Stimulated activated naive CD8-positive, alpha-beta T cell treated with anti-CD3 and anti-CD28 coated beads, Interleukin-15, Interleukin-2, amounts not matched to agents 100 ng/mL and 50 ng/mL, for 24 hours (primary cell): ENCODE results near the gene GINS2.

Source experiments
- H3K27ac Mint-ChIP-seq: one replicate; pipeline ENCODE4 v1.8.0; 2021; ENCODE audit warnings: mild to moderate bottlenecking, mixed read lengths
- H3K27me3 Mint-ChIP-seq: one replicate; pipeline ENCODE4 v1.8.0; 2021; ENCODE audit warnings: mixed read lengths
- H3K36me3 Mint-ChIP-seq: one replicate; pipeline ENCODE4 v1.8.0; 2021; ENCODE audit warnings: low read depth, mixed read lengths
- H3K4me1 Mint-ChIP-seq: one replicate; pipeline ENCODE4 v1.8.0; 2021; ENCODE audit warnings: low read depth, mixed read lengths
- H3K4me3 Mint-ChIP-seq: one replicate; pipeline ENCODE4 v1.8.0; 2021; ENCODE audit warnings: mild to moderate bottlenecking, mixed read lengths
- H3K9me3 Mint-ChIP-seq: one replicate; pipeline ENCODE4 v1.8.0; 2021; ENCODE audit warnings: mixed read lengths

The GINS2 gene

GRCh38 chr16:85720302-85720637 is 31.5 kb upstream of the GINS2 start:
- Mint-ChIP-seq H3K36me3 (peaks cover 4% of the 10 kb centered on the region), H3K4me3 (no peak overlapping the region), H3K27me3 (peaks cover 8% of the 10 kb centered on the region), H3K4me1 (peaks cover 13% of the 10 kb centered on the region), H3K27ac (no peak overlapping the region), H3K9me3 (no peaks in the 10 kb centered on the region)

GRCh38 chr16:85719605-85720301 is 31.0 kb upstream of the GINS2 start:
- no peak overlapping the region for H3K27ac Mint-ChIP-seq
- H3K36me3 Mint-ChIP-seq: peaks cover 4% of the 10 kb centered on the region
- H3K9me3 Mint-ChIP-seq: no peaks in the 10 kb centered on the region
- H3K4me3 Mint-ChIP-seq: no peak overlapping the region
- peaks cover 8% of the 10 kb centered on the region for H3K27me3 Mint-ChIP-seq
- peaks cover 14% of the 10 kb centered on the region for H3K4me1 Mint-ChIP-seq

DNA sequence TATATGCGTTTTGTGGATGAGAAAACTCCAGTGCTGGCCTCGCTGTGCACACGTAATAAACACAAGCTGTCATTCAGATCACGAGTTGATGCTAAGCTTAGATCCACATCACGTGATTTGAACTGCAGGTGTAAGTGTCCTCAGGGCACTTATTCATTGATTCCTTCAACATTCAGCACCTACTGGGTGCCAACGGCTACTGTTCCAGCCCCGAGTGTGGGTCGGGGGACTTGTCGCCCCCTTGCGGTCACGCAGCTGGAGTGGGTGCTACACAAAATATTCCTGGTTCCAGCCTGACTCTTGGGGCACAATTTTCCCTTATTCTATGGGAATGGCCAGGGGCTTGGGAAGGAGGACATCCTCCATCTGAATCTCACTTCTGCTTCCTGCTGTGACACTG is 29.9 kb upstream of the GINS2 start:
- Mint-ChIP-seq H3K4me1 (peaks cover 14% of the 10 kb centered on the region), H3K36me3 (no peaks in the 10 kb centered on the region), H3K27me3 (peaks cover 8% of the 10 kb centered on the region), H3K4me3 (no peak overlapping the region), H3K9me3 (no peaks in the 10 kb centered on the region), H3K27ac (no peak overlapping the region)

GRCh38 chr16:85718153-85718477 is 29.4 kb upstream of the GINS2 start:
- H3K36me3 Mint-ChIP-seq: no peaks in the 10 kb centered on the region
- H3K27me3 Mint-ChIP-seq: peaks cover 8% of the 10 kb centered on the region
- no peak overlapping the region for H3K4me3 Mint-ChIP-seq
- no peaks in the 10 kb centered on the region for H3K9me3 Mint-ChIP-seq
- no peak overlapping the region for H3K27ac Mint-ChIP-seq
- peaks cover 14% of the 10 kb centered on the region for H3K4me1 Mint-ChIP-seq

- H3K27ac Mint-ChIP-seq: no peak overlapping the region
- no peaks in the 10 kb centered on the region for H3K9me3 Mint-ChIP-seq
- no peak overlapping the region for H3K4me3 Mint-ChIP-seq
- H3K36me3 Mint-ChIP-seq: peaks cover 3% of the 10 kb centered on the region
- peaks cover 14% of the 10 kb centered on the region for H3K4me1 Mint-ChIP-seq
- H3K27me3 Mint-ChIP-seq: peaks cover 8% of the 10 kb centered on the region
Observed at GRCh38 chr16:85717393-85718152, 28.8 kb upstream of the GINS2 start.

GRCh38 chr16:85716680-85717038 is 27.9 kb upstream of the GINS2 start:
- H3K36me3 Mint-ChIP-seq: peaks cover 9% of the 10 kb centered on the region
- H3K27me3 Mint-ChIP-seq: peaks cover 8% of the 10 kb centered on the region
- no peaks in the 10 kb centered on the region for H3K9me3 Mint-ChIP-seq
- H3K4me1 Mint-ChIP-seq: peaks cover 14% of the 10 kb centered on the region
- no peak overlapping the region for H3K27ac Mint-ChIP-seq
- H3K4me3 Mint-ChIP-seq: no peak overlapping the region

GRCh38 chr16:85716022-85716679 is 27.4 kb upstream of the GINS2 start:
- no peaks in the 10 kb centered on the region for H3K9me3 Mint-ChIP-seq
- no peak overlapping the region for H3K4me3 Mint-ChIP-seq
- H3K27ac Mint-ChIP-seq: no peak overlapping the region

DNA sequence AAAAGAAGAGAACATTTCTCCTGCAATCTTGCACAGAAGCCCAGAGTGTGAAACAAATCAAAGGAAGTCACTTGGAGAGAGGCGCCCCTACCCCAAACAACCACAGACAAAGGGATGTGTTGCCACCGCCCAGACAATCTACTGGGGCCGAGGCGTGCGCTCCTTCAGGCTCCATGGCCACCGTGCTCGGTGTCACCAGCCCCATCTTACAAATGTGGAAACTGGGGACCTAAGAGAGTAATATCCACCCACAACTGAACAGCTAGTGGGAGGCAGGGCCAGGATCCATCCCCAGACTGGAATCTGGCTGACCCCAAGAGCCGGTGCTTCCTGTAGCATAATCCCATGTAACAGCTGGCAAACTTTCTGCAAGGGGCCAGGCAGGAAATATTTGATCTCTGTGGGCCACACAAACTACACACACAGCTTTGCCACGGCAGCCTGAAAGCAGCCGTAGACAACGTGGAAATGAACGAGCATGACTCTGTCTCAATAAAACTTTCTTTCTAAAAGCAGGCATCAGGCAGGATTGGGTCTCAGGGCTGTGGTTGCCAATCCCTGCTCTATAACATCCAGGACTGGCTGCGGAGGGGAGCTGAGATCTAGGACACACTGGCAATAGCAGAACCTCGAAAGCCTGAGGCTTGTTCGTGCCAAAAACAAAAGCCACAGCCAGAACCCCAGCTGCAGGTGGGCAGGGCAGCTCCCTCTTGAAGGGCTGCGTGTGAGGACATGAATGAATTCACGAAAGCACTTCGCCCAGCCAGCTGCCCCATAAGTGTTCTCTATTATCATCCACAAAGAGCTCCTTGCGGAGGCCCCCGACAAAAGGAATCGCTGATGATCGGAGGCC is 26.6 kb upstream of the GINS2 start:
- H3K4me3 Mint-ChIP-seq: no peak overlapping the region
- peaks cover 14% of the 10 kb centered on the region for H3K4me1 Mint-ChIP-seq
- H3K9me3 Mint-ChIP-seq: no peaks in the 10 kb centered on the region
- no peak overlapping the region for H3K27ac Mint-ChIP-seq
- H3K36me3 Mint-ChIP-seq: peaks cover 9% of the 10 kb centered on the region
- peaks cover 8% of the 10 kb centered on the region for H3K27me3 Mint-ChIP-seq

More at GRCh38 chr16:85716022-85716679, 27.4 kb upstream of the GINS2 start:
- H3K4me1 Mint-ChIP-seq: peaks cover 14% of the 10 kb centered on the region
- peaks cover 9% of the 10 kb centered on the region for H3K36me3 Mint-ChIP-seq
- peaks cover 8% of the 10 kb centered on the region for H3K27me3 Mint-ChIP-seq

DNA sequence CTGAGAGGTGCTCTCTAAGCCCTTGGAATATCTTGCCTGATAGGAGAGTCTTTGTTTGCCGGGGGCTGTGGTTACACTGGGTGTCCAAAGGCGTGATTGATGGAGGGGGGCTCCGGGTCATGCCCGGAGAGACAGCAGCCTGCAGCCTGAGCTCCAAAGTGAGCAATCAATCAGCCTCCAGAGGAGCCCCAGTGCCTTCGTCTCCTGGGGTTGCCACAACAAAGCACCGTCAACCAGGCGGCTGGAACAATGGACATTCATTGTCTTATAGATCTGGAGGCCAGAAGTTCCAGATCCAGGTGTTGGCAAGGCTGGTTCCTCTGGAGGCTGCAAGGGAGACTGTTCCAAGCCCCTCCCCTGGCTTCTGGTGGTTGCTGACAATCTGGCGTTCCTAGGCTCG is 24.0 kb upstream of the GINS2 start:
- Mint-ChIP-seq H3K9me3 (no peaks in the 10 kb centered on the region), H3K27me3 (peaks cover 8% of the 10 kb centered on the region), H3K4me3 (no peak overlapping the region), H3K27ac (no peak overlapping the region), H3K4me1 (peaks cover 12% of the 10 kb centered on the region), H3K36me3 (peaks cover 9% of the 10 kb centered on the region)

DNA sequence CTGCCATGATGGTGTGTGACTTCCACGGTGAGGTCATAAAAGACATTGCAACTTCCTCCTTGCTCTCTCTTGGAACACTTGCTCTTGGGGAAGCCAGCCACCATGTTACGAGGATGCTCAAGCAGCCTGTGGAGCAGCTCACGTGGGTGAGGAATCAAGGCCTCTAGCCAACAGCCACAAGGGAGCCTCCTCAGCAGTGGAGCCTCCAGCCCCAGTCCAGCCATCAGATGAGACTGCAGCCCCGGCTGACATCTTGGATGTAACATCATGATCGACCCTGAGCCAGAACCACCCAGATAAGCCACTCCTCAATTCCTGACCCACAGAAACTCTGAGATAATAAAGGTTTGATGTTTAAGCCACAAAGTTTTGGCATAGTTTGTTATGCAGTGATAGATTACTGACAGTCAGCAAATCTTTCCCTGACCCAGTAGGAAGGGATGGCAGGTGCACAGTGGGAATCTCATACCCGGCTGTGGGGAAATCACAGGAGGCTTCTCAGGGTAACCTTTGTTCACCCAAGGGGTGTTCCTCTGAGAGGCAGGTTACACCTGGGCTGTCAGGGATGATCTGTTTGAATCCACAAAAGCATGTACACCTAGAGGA is 23.3 kb upstream of the GINS2 start:
- H3K27ac Mint-ChIP-seq: no peak overlapping the region
- H3K36me3 Mint-ChIP-seq: peaks cover 9% of the 10 kb centered on the region
- H3K4me3 Mint-ChIP-seq: no peak overlapping the region
- H3K4me1 Mint-ChIP-seq: peaks cover 9% of the 10 kb centered on the region
- H3K27me3 Mint-ChIP-seq: peaks cover 8% of the 10 kb centered on the region
- H3K9me3 Mint-ChIP-seq: no peaks in the 10 kb centered on the region

DNA sequence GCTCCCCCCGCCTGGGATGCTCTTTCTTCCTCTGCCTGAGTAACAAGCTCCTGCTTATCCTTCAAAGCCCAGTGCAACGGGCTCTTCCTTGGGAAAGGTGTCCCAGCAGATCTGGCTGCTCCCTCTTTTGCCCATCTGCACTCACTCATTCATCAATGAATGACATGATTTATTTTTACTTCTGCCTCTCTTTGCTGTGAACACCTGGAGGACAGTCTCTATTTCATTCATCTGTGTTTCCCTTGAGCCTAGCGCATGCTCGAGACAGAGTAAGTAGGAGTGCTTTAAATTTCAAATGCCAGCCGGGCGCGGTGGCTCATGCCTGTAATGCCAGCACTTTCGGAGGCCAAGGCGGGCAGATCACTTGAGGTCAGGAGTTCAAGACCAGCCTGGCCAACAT is 22.0 kb upstream of the GINS2 start:
- Mint-ChIP-seq H3K4me3 (no peak overlapping the region), H3K9me3 (no peaks in the 10 kb centered on the region), H3K27ac (no peak overlapping the region), H3K36me3 (peaks cover 9% of the 10 kb centered on the region), H3K27me3 (peaks cover 4% of the 10 kb centered on the region), H3K4me1 (peaks cover 5% of the 10 kb centered on the region)

GRCh38 chr16:85709766-85710585 is 21.2 kb upstream of the GINS2 start:
- H3K36me3 Mint-ChIP-seq: peaks cover 9% of the 10 kb centered on the region
- no peaks in the 10 kb centered on the region for H3K27me3 Mint-ChIP-seq
- no peaks in the 10 kb centered on the region for H3K4me1 Mint-ChIP-seq
- H3K9me3 Mint-ChIP-seq: no peaks in the 10 kb centered on the region
- H3K27ac Mint-ChIP-seq: no peak overlapping the region
- no peak overlapping the region for H3K4me3 Mint-ChIP-seq

DNA sequence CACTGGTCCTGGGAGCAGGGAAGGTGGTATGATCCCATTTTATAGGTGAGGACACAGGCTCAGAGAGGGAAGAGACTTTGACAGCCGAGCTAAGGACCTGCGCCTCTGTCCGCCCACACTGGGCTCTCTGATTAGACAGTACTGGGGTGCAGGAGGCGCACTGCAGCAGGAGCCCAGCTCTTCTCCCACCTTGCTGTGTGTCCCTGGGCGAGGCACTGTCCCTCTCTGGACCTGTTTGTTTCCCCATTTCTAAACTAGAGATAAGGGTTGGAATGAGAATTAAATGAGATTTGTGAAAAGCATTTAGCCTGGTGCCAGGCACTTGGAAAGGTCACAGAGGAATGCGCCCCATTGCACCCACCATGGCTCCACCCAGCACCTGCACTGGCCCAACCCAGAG is 19.6 kb upstream of the GINS2 start:
- no peak overlapping the region for H3K4me3 Mint-ChIP-seq
- no peaks in the 10 kb centered on the region for H3K27me3 Mint-ChIP-seq
- no peaks in the 10 kb centered on the region for H3K9me3 Mint-ChIP-seq
- H3K4me1 Mint-ChIP-seq: no peaks in the 10 kb centered on the region
- peaks cover 9% of the 10 kb centered on the region for H3K36me3 Mint-ChIP-seq
- no peak overlapping the region for H3K27ac Mint-ChIP-seq

DNA sequence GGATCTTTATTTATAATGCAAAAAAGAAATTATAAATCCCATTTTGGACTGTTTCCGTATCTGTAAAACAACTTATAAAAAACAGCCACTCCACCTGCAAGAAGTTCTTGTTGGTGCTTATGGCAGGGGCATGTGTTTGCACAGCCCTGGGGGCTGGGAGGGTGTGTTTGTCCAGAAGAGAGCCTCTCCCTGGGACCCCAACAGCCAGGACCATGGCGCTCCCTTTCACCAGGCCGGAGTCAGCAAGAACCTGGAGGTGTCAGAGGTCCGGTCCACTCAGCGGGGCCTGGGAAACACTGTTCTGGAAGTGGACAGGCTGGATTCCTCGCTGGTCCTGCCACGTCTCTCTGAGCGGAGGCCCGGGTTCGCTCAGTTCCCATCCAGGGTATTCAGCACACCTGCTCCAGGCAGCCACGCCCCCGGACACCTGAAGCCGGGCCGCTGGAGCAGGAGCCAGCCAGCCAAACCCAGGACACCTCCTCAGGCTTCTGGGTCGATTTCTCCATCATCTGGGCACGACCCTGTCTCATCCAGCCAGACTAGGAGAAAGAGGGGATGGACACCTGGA is 18.9 kb upstream of the GINS2 start:
- Mint-ChIP-seq H3K4me1 (no peaks in the 10 kb centered on the region), H3K9me3 (no peaks in the 10 kb centered on the region), H3K27ac (no peak overlapping the region), H3K36me3 (peaks cover 6% of the 10 kb centered on the region), H3K4me3 (no peak overlapping the region), H3K27me3 (no peaks in the 10 kb centered on the region)
